T-helper 1 cell treated with Interleukin-12 subunit alpha and Interleukin-12 subunit beta and Interleukin-4 antibody, amounts not matched to agents 30 μg/mL and 1 μg/mL, for 36 hours (primary cell): Measurements from ENCODE around the gene OASL.

ENCODE experiments used
- H3K27ac Mint-ChIP-seq: one replicate; pipeline ENCODE4 v1.8.0; 2021; ENCODE audit warnings: mild to moderate bottlenecking, mixed read lengths
- H3K27me3 Mint-ChIP-seq: one replicate; pipeline ENCODE4 v1.8.0; 2021; ENCODE audit warnings: low read depth, mixed read lengths
- H3K36me3 Mint-ChIP-seq: one replicate; pipeline ENCODE4 v1.8.0; 2021; ENCODE audit warnings: low read depth, mixed read lengths
- H3K4me1 Mint-ChIP-seq: one replicate; pipeline ENCODE4 v1.8.0; 2021; ENCODE audit warnings: low read depth, mixed read lengths
- H3K4me3 Mint-ChIP-seq: one replicate; pipeline ENCODE4 v1.8.0; 2021; ENCODE audit warnings: mild to moderate bottlenecking, moderate library complexity, mixed read lengths
- H3K9me3 Mint-ChIP-seq: one replicate; pipeline ENCODE4 v1.8.0; 2021; ENCODE audit warnings: mixed read lengths

The OASL gene

GRCh38 chr12:121010860-121011259 is 28.2 kb downstream of the OASL start:
- Mint-ChIP-seq H3K36me3 (peaks cover 14% of the 10 kb centered on the region), H3K27ac (no peak overlapping the region), H3K4me1 (peaks cover 20% of the 10 kb centered on the region), H3K9me3 (no peaks in the 10 kb centered on the region), H3K4me3 (no peak overlapping the region), H3K27me3 (no peaks in the 10 kb centered on the region)

- H3K27me3 Mint-ChIP-seq = no peaks in the 10 kb centered on the region
- H3K4me3 Mint-ChIP-seq = no peak overlapping the region
- H3K9me3 Mint-ChIP-seq = no peaks in the 10 kb centered on the region
- peaks cover 20% of the 10 kb centered on the region for H3K36me3 Mint-ChIP-seq
- H3K4me1 Mint-ChIP-seq = peaks cover 14% of the 10 kb centered on the region
- no peak overlapping the region for H3K27ac Mint-ChIP-seq
Observed at GRCh38 chr12:121009741-121010140, 29.3 kb downstream of the OASL start.

- Mint-ChIP-seq H3K4me1 (peaks cover 12% of the 10 kb centered on the region), H3K27me3 (no peaks in the 10 kb centered on the region), H3K27ac (no peak overlapping the region), H3K36me3 (peaks cover 23% of the 10 kb centered on the region), H3K9me3 (no peaks in the 10 kb centered on the region), H3K4me3 (no peak overlapping the region)
Observed at GRCh38 chr12:121008347-121009098, 30.5 kb downstream of the OASL start.

- Mint-ChIP-seq H3K4me3 (no peak overlapping the region), H3K36me3 (peaks cover 17% of the 10 kb centered on the region), H3K27ac (no peak overlapping the region), H3K27me3 (no peaks in the 10 kb centered on the region), H3K9me3 (no peaks in the 10 kb centered on the region), H3K4me1 (peaks cover 4% of the 10 kb centered on the region)
Observed at GRCh38 chr12:121005346-121005815, 33.7 kb downstream of the OASL start.

GRCh38 chr12:121004253-121004815 is 34.7 kb downstream of the OASL start:
- no peak overlapping the region for H3K4me3 Mint-ChIP-seq
- H3K4me1 Mint-ChIP-seq = peaks cover 6% of the 10 kb centered on the region
- H3K27me3 Mint-ChIP-seq = no peaks in the 10 kb centered on the region
- no peak overlapping the region for H3K27ac Mint-ChIP-seq
- peaks cover 17% of the 10 kb centered on the region for H3K36me3 Mint-ChIP-seq
- H3K9me3 Mint-ChIP-seq = no peaks in the 10 kb centered on the region

- Mint-ChIP-seq H3K9me3 (no peaks in the 10 kb centered on the region), H3K4me3 (no peak overlapping the region), H3K27me3 (no peaks in the 10 kb centered on the region), H3K27ac (no peak overlapping the region), H3K4me1 (peaks cover 6% of the 10 kb centered on the region), H3K36me3 (peaks cover 16% of the 10 kb centered on the region)
Observed at GRCh38 chr12:121003650-121004049, 35.4 kb downstream of the OASL start.

- no peaks in the 10 kb centered on the region for H3K27me3 Mint-ChIP-seq
- no peak overlapping the region for H3K4me3 Mint-ChIP-seq
- H3K4me1 Mint-ChIP-seq = peaks cover 6% of the 10 kb centered on the region
- H3K9me3 Mint-ChIP-seq = no peaks in the 10 kb centered on the region
- peaks cover 16% of the 10 kb centered on the region for H3K36me3 Mint-ChIP-seq
- H3K27ac Mint-ChIP-seq = no peak overlapping the region
Observed at GRCh38 chr12:121001841-121002483, 37.1 kb downstream of the OASL start.

- H3K36me3 Mint-ChIP-seq = peaks cover 16% of the 10 kb centered on the region
Observed at GRCh38 chr12:121001060-121001459, 38.0 kb downstream of the OASL start.

GRCh38 chr12:121000530-121000929 is 38.5 kb downstream of the OASL start:
- H3K27ac Mint-ChIP-seq = no peak overlapping the region
- H3K4me3 Mint-ChIP-seq = no peak overlapping the region
- H3K36me3 Mint-ChIP-seq = peaks cover 15% of the 10 kb centered on the region
- peaks cover 3% of the 10 kb centered on the region for H3K27me3 Mint-ChIP-seq
- H3K9me3 Mint-ChIP-seq = no peaks in the 10 kb centered on the region
- peaks cover 6% of the 10 kb centered on the region for H3K4me1 Mint-ChIP-seq

More at GRCh38 chr12:121001060-121001459, 38.0 kb downstream of the OASL start:
- Mint-ChIP-seq H3K9me3 (no peaks in the 10 kb centered on the region), H3K27me3 (no peaks in the 10 kb centered on the region), H3K27ac (no peak overlapping the region), H3K4me1 (peaks cover 6% of the 10 kb centered on the region), H3K4me3 (no peak overlapping the region)

GRCh38 chr12:120999191-121000120 is 39.6 kb downstream of the OASL start:
- Mint-ChIP-seq H3K27me3 (peaks cover 13% of the 10 kb centered on the region), H3K27ac (no peak overlapping the region), H3K4me3 (no peak overlapping the region), H3K9me3 (no peaks in the 10 kb centered on the region), H3K4me1 (peaks cover 2% of the 10 kb centered on the region), H3K36me3 (peaks cover 7% of the 10 kb centered on the region)

GRCh38 chr12:120998435-120998834 is 40.6 kb downstream of the OASL start:
- Mint-ChIP-seq H3K4me3 (no peak overlapping the region), H3K9me3 (no peaks in the 10 kb centered on the region), H3K27ac (no peak overlapping the region), H3K27me3 (peaks cover 15% of the 10 kb centered on the region), H3K4me1 (peaks cover 2% of the 10 kb centered on the region), H3K36me3 (peaks cover 4% of the 10 kb centered on the region)

- Mint-ChIP-seq H3K4me1 (peaks cover 2% of the 10 kb centered on the region), H3K27me3 (peaks cover 22% of the 10 kb centered on the region), H3K27ac (no peak overlapping the region), H3K36me3 (no peaks in the 10 kb centered on the region), H3K9me3 (no peaks in the 10 kb centered on the region), H3K4me3 (no peak overlapping the region)
Observed at GRCh38 chr12:120997448-120997847, 41.6 kb downstream of the OASL start.

- Mint-ChIP-seq H3K9me3 (no peaks in the 10 kb centered on the region), H3K36me3 (no peaks in the 10 kb centered on the region), H3K27me3 (peaks cover 22% of the 10 kb centered on the region), H3K27ac (no peak overlapping the region), H3K4me3 (no peak overlapping the region), H3K4me1 (peaks cover 2% of the 10 kb centered on the region)
Observed at GRCh38 chr12:120996133-120996746, 42.8 kb downstream of the OASL start.
